ENCODE data around the gene TNS3.

TNS3 gene

DNA sequence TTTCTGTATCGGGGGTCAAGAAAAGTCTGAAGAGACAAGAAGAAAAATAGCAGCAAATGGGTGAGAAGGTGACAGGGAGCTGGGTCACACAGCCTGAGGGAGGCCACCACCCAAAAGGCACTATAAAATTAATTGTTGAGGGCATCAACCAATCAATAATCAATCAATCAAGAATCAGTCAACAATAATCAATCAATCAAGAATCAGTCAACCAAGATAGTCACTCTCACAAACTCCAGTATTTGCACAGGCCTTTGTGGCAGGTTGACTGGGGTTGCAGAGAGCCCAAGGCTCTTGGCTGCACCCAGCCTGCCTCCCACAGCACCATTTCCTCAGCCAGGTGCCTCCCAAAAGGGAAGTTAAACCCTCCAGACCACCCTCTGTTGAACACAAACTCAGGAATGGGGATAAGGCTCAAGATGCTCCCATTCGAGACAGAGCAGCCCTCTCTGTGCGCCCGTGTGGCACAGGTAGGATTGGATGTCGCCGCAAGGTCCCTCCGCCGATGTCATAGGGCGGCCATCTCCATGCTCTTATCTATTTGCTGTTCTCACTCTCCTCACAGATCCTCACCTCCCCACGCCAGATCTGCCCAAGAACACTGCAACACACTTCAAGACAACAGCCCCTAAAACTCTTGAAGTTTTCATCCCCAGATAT lies 64.0 kb downstream of the TNS3 start:
- TF ChIP-seq, protein P1, sequence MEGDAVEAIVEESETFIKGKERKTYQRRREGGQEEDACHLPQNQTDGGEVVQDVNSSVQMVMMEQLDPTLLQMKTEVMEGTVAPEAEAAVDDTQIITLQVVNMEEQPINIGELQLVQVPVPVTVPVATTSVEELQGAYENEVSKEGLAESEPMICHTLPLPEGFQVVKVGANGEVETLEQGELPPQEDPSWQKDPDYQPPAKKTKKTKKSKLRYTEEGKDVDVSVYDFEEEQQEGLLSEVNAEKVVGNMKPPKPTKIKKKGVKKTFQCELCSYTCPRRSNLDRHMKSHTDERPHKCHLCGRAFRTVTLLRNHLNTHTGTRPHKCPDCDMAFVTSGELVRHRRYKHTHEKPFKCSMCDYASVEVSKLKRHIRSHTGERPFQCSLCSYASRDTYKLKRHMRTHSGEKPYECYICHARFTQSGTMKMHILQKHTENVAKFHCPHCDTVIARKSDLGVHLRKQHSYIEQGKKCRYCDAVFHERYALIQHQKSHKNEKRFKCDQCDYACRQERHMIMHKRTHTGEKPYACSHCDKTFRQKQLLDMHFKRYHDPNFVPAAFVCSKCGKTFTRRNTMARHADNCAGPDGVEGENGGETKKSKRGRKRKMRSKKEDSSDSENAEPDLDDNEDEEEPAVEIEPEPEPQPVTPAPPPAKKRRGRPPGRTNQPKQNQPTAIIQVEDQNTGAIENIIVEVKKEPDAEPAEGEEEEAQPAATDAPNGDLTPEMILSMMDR (IDR thresholded peaks at IDR 0.05; ENCODE audit: extremely low read depth, insufficient read depth, missing control alignments), result no peak
- DNase-seq (ENCODE audit: low spot score), result no peak
- in situ Hi-C loops (cut with MboI; ENCODE audit: low pct_unique_long_range_greater_than_20kb, low sequenced_read_pairs, unreplicated experiment), result no loop called here

DNA sequence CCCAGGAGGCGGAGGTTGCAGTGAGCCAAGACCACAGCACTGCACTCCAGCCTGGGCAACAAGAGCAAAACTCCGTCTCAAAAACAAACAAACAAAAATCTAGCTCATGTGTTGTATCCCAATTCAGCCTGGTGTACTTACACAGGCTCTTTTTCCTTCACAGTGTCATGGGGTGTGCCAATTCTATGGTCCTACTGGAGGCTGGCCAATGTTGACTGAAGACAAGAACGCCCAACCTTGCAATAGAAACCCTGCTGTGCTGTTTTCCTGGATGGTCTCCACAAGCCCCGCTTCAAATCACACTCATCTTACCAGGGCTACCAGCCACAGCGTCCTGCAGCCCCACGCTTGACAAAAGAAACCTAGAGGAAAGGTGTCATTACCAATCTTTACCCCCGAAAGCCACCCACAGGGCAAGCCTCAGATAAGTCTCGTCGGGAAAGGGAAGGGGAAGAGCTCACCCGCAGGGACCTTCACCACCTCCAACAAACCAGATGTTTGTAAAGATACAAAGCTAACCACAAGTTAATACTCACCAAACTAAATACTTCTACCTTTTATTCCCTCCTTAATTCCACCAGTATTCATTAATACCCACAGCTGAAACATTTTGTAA lies 64.8 kb downstream of the TNS3 start:
- TF ChIP-seq, protein P1 (IDR thresholded peaks at IDR 0.05; ENCODE audit: extremely low read depth, insufficient read depth, missing control alignments), result no peak
- DNase-seq (ENCODE audit: low spot score), result no peak
- in situ Hi-C loops (cut with MboI; ENCODE audit: low pct_unique_long_range_greater_than_20kb, low sequenced_read_pairs, unreplicated experiment), result no loop called here

DNA sequence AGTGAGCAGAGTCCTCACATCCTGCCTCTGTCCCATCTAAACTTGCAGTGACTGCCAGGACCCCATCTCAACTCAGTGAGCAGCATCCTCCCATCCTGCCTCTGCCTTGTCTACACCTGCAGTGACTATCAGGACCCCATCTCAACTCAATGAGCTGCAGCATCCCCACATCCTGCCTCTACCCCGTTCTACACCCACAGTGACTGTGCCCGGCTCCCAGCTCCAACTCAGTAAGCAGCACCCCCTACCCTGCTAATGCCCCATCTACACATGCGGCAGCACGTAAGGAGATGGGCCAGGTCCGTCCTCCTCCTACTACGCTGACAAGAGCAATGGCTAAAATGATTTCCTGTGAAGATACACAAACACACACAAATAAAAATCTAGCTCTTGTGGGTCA lies 65.5 kb downstream of the TNS3 start:
- in situ Hi-C loops (cut with MboI; ENCODE audit: low pct_unique_long_range_greater_than_20kb, low sequenced_read_pairs, unreplicated experiment), result no loop called here
- DNase-seq (ENCODE audit: low spot score), result no peak
- TF ChIP-seq, protein P1 (IDR thresholded peaks at IDR 0.05; ENCODE audit: extremely low read depth, insufficient read depth, missing control alignments), result no peak

DNA sequence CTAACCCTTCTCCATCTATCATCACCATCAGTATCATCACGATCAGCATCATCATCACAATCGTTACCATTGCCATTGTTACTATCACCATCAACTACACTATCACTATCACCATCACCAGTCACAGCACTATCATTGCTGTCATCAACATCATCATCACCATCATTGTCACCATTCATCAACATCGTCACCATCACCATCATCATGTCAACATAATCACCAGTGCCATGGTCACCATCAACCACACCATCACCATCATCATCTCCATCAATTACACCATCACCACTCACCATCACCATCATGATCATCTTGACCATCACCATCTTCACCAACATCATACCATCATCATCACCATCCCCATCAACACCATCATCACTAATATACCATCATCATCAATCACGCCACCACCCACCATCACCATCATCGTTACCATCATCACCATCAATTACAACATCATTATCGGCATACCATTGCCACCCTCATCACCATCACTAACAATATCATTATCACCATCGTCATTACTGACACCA lies 66.5 kb downstream of the TNS3 start:
- TF ChIP-seq, protein P1 (IDR thresholded peaks at IDR 0.05; ENCODE audit: extremely low read depth, insufficient read depth, missing control alignments), result no peak
- DNase-seq (ENCODE audit: low spot score), result no peak
- in situ Hi-C loops (cut with MboI; ENCODE audit: low pct_unique_long_range_greater_than_20kb, low sequenced_read_pairs, unreplicated experiment), result no loop called here

DNA sequence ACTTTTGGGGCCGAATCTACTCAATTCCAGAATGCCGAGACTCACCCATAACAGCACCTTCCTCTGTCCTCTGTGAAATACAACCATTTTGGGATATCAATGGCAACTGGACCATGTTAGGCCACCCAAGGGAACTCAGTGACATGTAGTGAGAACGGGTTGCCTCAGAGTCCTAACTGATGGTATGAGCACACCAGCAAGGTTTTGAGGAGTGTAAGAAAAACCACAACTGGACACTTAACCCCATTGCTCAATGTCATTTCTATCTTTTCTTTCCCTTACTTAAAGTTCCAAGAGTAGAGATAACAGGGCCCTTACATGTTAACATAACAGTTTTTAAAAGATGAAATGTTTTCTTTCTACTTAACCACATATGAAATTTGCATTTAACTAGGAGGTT lies 67.1 kb downstream of the TNS3 start:
- TF ChIP-seq, protein P1 (IDR thresholded peaks at IDR 0.05; ENCODE audit: extremely low read depth, insufficient read depth, missing control alignments), result no peak
- in situ Hi-C loops (cut with MboI; ENCODE audit: low pct_unique_long_range_greater_than_20kb, low sequenced_read_pairs, unreplicated experiment), result no loop called here
- no peak for DNase-seq (ENCODE audit: low spot score)

DNA sequence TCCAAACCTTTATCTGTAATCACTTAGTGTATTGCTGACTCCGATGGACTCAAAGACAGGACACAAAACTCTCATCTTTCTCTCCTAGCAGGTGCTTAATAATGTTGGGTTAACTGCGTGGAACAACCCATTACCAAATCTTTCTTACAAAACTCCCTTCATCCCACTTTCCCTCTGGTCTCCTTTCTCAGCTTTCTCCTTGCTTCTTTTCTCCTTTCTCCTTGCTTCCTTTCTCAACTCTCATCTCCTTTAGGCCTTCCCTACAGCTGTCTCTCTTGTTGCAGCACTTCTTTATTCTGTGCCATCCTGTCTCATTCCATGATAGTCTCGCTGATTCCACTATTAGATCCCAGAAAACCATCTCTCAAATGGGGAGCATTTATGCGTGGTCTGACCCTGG lies 67.5 kb downstream of the TNS3 start:
- in situ Hi-C loops (cut with MboI; ENCODE audit: low pct_unique_long_range_greater_than_20kb, low sequenced_read_pairs, unreplicated experiment), result no loop called here
- DNase-seq (ENCODE audit: low spot score), result no peak
- TF ChIP-seq, protein P1 (IDR thresholded peaks at IDR 0.05; ENCODE audit: extremely low read depth, insufficient read depth, missing control alignments), result no peak
